Glomerular visceral epithelial cell (primary cell): ENCODE data around the gene REM2.

Experiments
- DNase-seq: peaks from one replicate; pipeline ENCODE4 v3.0.0-alpha.2; 2016; ENCODE audit errors: extremely low spot score

REM2 gene

GRCh38 chr14:22883173-22883976, at the start of gene REM2:
TSS of gene REM2 (plus strand) at chr14:22883222. CDS start at chr14:22883288, 66 bp downstream.
- no peak for DNase-seq

GRCh38 chr14:22835505-22835904, 47.5 kb upstream of the REM2 start:
- no peak for DNase-seq

DNA sequence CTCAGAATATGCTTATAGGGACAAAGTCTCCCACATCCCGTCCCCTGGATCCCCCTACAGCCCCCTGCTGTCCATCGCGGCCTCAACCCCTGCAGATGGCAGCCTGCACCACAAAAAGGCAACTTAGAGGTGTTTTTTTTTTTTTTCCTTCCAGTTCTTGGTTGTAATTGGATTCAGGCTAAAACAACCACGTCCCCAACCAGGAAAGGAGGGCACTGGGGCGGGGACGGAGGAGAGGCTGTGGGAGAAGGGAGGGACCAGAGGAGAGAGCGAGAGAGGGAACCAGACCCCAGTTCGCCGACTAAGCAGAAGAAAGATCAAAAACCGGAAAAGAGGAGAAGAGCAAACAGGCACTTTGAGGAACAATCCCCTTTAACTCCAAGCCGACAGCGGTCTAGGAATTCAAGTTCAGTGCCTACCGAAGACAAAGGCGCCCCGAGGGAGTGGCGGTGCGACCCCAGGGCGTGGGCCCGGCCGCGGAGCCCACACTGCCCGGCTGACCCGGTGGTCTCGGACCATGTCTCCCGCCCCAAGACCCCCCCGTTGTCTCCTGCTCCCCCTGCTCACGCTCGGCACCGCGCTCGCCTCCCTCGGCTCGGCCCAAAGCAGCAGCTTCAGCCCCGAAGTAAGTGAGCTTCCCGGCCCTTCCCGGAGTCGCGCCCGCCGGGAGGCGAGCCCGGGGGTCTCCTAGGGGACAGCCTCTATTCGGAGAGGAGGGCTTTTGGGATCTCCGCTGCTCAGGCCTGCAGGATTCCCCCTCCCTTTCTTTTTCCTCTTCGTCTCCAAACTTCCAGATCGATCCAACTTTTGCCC, 46.5 kb upstream of the REM2 start, which contains the start of gene MMP14:
Gene MMP14, plus strand, starts transcription at position 285 of the 813 bp plus-strand sequence. Its CDS starts 233 bp downstream, at position 518.
- DNase-seq = peak; percentile 89

GRCh38 chr14:22837114-22837749, 45.8 kb upstream of the REM2 start:
- peak; percentile 28 for DNase-seq

DNA sequence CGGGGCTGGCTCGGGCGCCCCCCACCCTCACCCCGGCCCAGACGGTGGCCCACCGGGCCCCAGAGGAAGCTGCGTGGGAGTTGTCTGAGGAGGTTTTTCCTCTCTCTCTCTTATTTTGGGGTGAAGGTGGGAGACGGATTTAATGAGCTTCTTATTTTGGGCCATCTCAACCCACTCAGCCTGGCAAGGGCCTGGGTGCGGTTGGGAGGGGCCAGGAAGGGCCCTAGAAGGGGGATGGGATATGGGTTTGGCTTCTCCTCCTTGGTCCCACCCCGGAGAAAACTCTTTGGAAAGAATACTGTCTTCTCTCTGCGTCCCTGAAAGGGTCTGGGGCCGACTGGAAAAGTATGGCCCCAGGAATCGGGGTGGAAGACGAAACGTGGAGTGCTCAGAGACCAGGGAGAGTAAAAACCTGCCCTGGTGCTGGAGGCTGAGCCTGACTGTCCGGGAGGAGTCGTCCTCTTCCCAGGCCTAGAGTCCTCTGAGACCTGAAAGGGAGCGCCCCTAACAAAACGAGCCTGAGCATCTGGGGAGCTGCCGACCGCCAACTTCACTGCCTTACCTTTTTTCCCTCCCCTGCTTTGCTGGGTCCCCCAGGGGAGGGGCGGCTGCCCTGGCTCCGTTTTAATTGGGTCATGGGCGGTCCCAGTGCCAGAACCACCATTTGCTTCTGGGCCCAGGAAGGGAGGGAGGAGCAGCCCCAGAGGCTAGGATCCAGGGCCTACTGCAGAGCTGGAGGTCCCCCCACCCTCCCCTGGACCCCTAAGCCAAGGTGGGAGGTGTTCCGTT, 45.1 kb upstream of the REM2 start:
- DNase-seq = peak; percentile 67

- DNase-seq = peak; percentile 86
These were observed 44.4 kb upstream of the REM2 start for GRCh38 chr14:22838631-22839041.

- no peak for DNase-seq
These were observed 43.8 kb upstream of the REM2 start for GRCh38 chr14:22839159-22839779.

- DNase-seq = no peak
These were observed 41.7 kb upstream of the REM2 start for GRCh38 chr14:22841311-22841710.

- no peak for DNase-seq
These were observed 41.3 kb upstream of the REM2 start for GRCh38 chr14:22841769-22842168.

DNA sequence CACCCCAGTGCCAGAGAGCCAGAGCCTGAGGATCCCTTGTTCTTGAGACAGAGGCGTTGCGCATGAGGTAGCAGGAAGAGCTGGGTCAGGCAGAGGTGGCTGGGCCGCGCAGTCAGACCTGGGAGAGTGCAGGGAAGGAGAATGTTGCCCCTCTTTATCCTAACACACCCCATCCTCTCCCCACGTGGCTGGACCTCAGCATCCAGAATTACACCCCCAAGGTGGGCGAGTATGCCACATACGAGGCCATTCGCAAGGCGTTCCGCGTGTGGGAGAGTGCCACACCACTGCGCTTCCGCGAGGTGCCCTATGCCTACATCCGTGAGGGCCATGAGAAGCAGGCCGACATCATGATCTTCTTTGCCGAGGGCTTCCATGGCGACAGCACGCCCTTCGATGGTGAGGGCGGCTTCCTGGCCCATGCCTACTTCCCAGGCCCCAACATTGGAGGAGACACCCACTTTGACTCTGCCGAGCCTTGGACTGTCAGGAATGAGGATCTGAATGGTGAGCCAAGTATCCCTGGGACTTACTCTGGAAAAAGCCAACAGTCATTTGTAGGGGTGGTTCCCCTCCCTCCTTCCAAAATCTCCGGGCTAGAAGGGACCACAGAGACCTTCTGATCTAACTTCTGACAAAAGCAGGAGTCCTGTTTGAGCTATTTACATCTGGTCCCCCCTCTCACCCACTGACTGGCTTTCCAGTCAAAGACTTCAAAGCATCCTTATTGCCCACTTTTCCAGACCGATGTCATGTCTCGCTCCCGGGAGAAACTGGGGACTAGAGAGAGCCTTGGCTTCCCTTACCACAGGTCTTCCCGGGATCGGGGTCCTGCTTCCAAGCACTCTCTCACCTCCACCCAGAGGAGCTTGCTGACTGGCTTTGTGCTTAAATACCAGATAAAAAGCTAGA, 40.6 kb upstream of the REM2 start:
- no peak for DNase-seq

DNA sequence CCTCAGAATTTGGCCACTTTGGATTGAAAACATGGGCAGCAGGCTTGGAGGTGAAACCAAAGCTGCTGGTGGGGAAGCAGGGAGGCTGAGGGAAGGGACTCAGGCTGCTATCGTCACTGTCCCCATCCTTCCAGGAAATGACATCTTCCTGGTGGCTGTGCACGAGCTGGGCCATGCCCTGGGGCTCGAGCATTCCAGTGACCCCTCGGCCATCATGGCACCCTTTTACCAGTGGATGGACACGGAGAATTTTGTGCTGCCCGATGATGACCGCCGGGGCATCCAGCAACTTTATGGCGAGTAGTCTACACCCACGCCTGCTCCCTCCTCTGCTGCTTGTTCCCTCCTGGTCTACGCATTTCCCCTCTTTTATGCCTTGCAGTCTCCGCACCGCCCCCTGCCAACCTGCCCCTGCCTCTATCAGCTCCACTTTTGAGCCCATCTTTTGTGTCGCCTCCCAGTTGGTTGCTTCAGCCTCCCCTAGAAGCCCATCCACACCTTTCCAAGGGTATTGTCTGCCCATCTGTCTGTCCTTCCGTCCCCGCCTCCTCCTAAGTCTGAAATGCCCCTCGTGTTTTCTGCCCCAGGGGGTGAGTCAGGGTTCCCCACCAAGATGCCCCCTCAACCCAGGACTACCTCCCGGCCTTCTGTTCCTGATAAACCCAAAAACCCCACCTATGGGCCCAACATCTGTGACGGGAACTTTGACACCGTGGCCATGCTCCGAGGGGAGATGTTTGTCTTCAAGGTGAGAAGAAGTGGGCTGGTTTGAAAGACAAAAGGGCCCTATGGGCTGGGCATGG, 39.7 kb upstream of the REM2 start:
- no peak for DNase-seq

DNA sequence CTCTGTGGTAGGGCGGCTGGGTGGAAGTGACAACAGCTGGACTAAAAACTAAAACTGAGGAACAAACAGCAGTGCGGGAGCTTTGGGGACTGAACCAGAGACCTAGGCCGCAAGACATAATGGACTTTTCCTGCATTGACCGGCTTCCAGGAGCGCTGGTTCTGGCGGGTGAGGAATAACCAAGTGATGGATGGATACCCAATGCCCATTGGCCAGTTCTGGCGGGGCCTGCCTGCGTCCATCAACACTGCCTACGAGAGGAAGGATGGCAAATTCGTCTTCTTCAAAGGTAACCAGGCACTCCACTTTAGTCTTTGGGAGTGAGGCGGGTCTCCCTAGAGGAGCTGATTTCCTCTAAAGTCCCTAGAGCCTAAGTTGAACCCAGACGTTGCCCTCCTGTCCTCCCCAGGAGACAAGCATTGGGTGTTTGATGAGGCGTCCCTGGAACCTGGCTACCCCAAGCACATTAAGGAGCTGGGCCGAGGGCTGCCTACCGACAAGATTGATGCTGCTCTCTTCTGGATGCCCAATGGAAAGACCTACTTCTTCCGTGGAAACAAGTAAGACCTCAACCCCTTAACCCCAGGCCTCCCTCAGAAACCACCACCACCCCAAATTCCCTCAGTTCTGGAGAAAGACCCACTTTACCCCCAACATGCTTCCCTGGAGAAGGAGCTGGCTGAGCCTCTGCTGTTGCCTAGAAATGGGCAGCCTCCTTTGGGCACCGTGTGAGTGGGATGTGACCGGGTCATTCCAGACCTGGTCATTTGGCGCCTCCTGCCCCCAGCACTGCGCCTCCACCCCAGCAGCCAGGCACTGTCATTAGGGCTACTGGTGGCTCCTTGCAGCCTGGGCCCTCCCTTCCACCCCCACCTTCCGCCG, 38.6 kb upstream of the REM2 start:
- no peak for DNase-seq

- no peak for DNase-seq
These were observed 38.0 kb upstream of the REM2 start for GRCh38 chr14:22845103-22845394.

DNA sequence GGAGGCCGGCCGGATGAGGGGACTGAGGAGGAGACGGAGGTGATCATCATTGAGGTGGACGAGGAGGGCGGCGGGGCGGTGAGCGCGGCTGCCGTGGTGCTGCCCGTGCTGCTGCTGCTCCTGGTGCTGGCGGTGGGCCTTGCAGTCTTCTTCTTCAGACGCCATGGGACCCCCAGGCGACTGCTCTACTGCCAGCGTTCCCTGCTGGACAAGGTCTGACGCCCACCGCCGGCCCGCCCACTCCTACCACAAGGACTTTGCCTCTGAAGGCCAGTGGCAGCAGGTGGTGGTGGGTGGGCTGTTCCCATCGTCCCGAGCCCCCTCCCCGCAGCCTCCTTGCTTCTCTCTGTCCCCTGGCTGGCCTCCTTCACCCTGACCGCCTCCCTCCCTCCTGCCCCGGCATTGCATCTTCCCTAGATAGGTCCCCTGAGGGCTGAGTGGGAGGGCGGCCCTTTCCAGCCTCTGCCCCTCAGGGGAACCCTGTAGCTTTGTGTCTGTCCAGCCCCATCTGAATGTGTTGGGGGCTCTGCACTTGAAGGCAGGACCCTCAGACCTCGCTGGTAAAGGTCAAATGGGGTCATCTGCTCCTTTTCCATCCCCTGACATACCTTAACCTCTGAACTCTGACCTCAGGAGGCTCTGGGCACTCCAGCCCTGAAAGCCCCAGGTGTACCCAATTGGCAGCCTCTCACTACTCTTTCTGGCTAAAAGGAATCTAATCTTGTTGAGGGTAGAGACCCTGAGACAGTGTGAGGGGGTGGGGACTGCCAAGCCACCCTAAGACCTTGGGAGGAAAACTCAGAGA, 37.0 kb upstream of the REM2 start:
- no peak for DNase-seq

DNA sequence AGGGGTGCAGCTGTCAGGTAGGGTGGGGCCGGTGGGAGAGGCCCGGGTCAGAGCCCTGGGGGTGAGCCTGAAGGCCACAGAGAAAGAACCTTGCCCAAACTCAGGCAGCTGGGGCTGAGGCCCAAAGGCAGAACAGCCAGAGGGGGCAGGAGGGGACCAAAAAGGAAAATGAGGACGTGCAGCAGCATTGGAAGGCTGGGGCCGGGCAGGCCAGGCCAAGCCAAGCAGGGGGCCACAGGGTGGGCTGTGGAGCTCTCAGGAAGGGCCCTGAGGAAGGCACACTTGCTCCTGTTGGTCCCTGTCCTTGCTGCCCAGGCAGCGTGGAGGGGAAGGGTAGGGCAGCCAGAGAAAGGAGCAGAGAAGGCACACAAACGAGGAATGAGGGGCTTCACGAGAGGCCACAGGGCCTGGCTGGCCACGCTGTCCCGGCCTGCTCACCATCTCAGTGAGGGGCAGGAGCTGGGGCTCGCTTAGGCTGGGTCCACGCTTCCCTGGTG, 36.2 kb upstream of the REM2 start:
- no peak for DNase-seq

DNA sequence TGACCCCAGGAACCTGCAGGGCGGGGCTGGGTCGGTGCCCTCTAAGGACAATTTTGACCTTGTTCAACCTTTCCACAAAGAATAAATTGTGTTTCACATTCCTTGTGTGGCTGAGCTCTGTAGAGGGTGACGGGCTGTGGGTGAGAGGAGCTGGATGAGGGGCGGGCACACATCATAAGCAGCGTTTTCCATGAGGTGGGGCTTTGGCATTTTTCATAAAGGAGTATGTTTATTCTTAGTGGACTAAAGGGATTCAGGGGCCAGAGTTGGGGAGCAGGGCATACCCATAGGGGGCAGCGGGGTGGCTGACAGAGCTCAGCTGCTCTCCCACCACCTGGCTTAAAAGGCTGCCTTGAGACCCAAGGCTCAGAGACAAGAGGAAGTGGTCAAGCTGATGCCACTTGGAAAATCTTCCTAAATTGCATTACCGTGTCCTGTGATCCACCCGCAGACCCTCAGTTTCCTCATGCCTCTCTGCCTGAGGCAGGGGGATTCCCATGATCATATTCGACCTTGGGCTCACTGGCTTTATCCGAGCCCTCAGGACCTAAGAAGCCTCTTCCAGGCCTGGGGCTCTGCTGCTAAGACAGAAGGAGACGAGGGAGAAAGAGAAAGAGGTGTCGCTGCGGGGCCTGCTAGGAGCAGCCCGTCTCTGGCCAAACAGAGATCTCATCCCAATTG, 35.2 kb upstream of the REM2 start:
- DNase-seq = peak; percentile 67
